GM12878 (cell line): ENCODE results near the gene IER5. TPM values are rescaled to one million over a fixed set of nuclear protein-coding genes. Genes with fewer than 3 reads are reported as not detected.

Experiments
- ASH2L ChIP-seq: fragments of 300-600, 200-600 bp; sonication (generic); IDR thresholded peaks from 2 replicates; pipeline ENCODE4 v1.6.1; 2017; ENCODE audit warnings: low read depth, mild to moderate bottlenecking, borderline replicate concordance
- CBFB ChIP-seq: IDR thresholded peaks from 2 replicates; pipeline ENCODE4 v1.6.1; 2016; ENCODE audit warnings: antibody characterized with exemption, low read depth
- CEBPZ ChIP-seq: fragments of 150-350 bp; IDR thresholded peaks from 2 replicates; pipeline ENCODE4 v1.6.1; 2016; ENCODE audit warnings: low read depth, low read length
- CHD1 ChIP-seq: IDR thresholded peaks from 2 replicates; pipeline ENCODE4 v1.6.1; 2012; ENCODE audit warnings: low read depth, low read length, improper control_type of control experiment
- CHD2 ChIP-seq: IDR thresholded peaks from 2 replicates; pipeline ENCODE4 v1.6.1; 2011; ENCODE audit warnings: low read depth, low read length, improper control_type of control experiment, borderline replicate concordance
- CREM ChIP-seq: IDR thresholded peaks from 2 replicates; pipeline ENCODE4 v1.6.1; 2014; ENCODE audit warnings: antibody characterized with exemption, low read depth
- IKZF1 ChIP-seq: fragments of 450-650 bp; conservative IDR thresholded peaks from 2 replicates; pipeline ENCODE4 v1.6.1; 2017; ENCODE audit warnings: antibody characterized with exemption, mild to moderate bottlenecking
- MXI1 ChIP-seq: fragments of 150-350 bp; IDR thresholded peaks from 2 replicates; pipeline ENCODE4 v1.6.1; 2011; ENCODE audit warnings: low read depth, mild to moderate bottlenecking, inconsistent platforms, low read length, improper control_type of control experiment
- POLR2AphosphoS2 ChIP-seq: IDR thresholded peaks from 2 replicates; pipeline ENCODE4 v1.6.1; 2011; ENCODE audit warnings: low read depth, mild to moderate bottlenecking, low read length, improper control_type of control experiment, moderate library complexity
- POU2F2 ChIP-seq: IDR thresholded peaks from 3 replicates; pipeline ENCODE4 v1.6.1; 2011; ENCODE audit warnings: low read depth, mild to moderate bottlenecking, low read length, borderline replicate concordance
- PRDM15 ChIP-seq: fragments of 450-650 bp; formaldehyde crosslinking; IDR thresholded peaks from 2 replicates; pipeline ENCODE4 v1.4.0; 2020; ENCODE audit warnings: mild to moderate bottlenecking, moderate library complexity
- RELA ChIP-seq: fragments of 450-650 bp; IDR thresholded peaks from 2 replicates; pipeline ENCODE4 v1.8.0; 2014; ENCODE audit warnings: borderline replicate concordance; ENCODE audit not compliant: partially characterized antibody
- ZSCAN29 ChIP-seq: fragments of 450-650 bp; IDR thresholded peaks from 2 replicates; pipeline ENCODE4 v1.6.1; 2017; ENCODE audit warnings: mild to moderate bottlenecking, moderate library complexity
- polyA plus RNA-seq, 11 experiments: library from polyadenylated mRNA; depleted of rRNA in 4 of 11; unstranded in 6 of 11; stranded (reverse) in 5 of 11; fragments of >200 nt; fragmentation: Nextera tagmentation in 4 of 11; fragmentation: Illumina TruSeq in 1 of 11; extraction: Ambion mirVana in 4 of 11; extraction: Trizol in 1 of 11; gene quantifications; 1 replicate in 1 of 11; 2 replicates in 10 of 11; pipeline versions ENCODE4 v1.2.1 to v1.2.3, GENCODE V29; 2011 to 2016; ENCODE audit warnings: inconsistent platforms in 2 of 11, missing spikeins in 2 of 11, low read depth in 1 of 11
- total RNA-seq, 4 experiments: library from RNA; depleted of rRNA in 3 of 4; stranded (reverse); fragments of >200 nt in 3 of 4; fragmentation: Illumina TruSeq in 1 of 4; extraction: Trizol in 1 of 4; gene quantifications; 2 replicates each; pipeline versions ENCODE4 v1.2.1 to v1.2.3, GENCODE V29; 2013 to 2021
- TF ChIP-seq, protein P1 (sequence below): fragments of 450-650 bp; IDR thresholded peaks from 2 replicates; pipeline ENCODE4 v1.6.1; 2017; ENCODE audit warnings: antibody characterized with exemption, mild to moderate bottlenecking, moderate library complexity
- TF ChIP-seq, protein P2 (sequence below): IDR thresholded peaks from 2 replicates; pipeline ENCODE4 v1.6.1; 2012; ENCODE audit warnings: low read depth, low read length, improper control_type of control experiment
- TF ChIP-seq, protein P3 (sequence below): IDR thresholded peaks from 2 replicates; pipeline ENCODE4 v1.6.1; 2011; ENCODE audit warnings: low read depth, low read length, improper control_type of control experiment, borderline replicate concordance

Gene IER5
- total and polyA plus RNA-seq, 10 of the 15 experiments (the other 5 are each of a cell fraction or from before 2014, with no cell fraction given), result 4.3 to 75.2 (median 30.5) TPM

DNA sequence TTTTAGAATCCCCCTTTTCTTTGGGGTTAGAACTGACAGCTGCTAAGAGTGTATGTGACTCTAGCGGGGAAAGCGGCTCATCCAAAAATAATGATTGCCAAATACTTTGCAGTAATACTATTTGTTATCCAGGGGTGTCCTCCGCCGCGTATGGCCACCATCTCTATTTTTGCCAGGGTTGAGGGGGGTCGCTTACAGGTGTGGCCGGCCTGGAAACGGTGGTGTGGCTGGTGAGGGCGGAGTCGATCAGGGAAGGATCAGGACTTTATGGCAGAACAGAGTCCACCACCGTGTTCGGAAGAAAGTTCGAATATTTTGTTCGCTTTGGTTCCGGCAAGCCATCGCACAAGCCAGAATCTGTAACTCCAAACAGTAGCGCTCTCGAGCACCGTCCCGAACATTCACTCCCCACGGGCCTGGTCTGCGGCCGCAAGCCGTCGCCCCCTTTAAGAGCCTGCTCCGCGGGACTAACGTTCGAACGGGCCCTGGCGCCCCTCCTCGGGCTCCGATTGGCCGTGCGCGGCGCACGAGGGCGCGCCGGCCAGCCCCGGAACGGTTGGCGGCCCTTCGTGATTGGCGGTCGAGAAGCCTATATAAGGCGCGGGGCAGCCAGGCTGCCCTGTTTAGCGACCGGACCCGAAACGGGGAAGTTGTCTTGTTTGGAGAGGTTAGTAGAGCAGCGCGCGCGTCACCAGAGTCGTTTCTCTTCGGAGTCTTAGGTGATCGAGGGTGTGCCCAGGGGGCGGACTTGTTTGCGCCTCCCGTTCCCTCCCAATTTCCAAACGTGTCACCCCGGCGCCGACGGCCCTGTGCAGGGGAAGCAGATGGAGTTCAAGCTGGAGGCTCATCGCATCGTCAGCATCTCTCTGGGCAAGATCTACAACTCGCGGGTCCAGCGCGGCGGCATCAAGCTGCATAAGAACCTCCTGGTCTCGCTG lies at the start of gene IER5 (continued):
- TF ChIP-seq, protein P1, sequence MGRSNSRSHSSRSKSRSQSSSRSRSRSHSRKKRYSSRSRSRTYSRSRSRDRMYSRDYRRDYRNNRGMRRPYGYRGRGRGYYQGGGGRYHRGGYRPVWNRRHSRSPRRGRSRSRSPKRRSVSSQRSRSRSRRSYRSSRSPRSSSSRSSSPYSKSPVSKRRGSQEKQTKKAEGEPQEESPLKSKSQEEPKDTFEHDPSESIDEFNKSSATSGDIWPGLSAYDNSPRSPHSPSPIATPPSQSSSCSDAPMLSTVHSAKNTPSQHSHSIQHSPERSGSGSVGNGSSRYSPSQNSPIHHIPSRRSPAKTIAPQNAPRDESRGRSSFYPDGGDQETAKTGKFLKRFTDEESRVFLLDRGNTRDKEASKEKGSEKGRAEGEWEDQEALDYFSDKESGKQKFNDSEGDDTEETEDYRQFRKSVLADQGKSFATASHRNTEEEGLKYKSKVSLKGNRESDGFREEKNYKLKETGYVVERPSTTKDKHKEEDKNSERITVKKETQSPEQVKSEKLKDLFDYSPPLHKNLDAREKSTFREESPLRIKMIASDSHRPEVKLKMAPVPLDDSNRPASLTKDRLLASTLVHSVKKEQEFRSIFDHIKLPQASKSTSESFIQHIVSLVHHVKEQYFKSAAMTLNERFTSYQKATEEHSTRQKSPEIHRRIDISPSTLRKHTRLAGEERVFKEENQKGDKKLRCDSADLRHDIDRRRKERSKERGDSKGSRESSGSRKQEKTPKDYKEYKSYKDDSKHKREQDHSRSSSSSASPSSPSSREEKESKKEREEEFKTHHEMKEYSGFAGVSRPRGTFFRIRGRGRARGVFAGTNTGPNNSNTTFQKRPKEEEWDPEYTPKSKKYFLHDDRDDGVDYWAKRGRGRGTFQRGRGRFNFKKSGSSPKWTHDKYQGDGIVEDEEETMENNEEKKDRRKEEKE, result no peak
- TF ChIP-seq RELA, result peak; percentile 69
- 0 out of 2 replicates have a peak, but pooled peaks have one; percentile 57 for TF ChIP-seq PRDM15 (CRISPR knock-in tag)
- TF ChIP-seq CREM, result peak; percentile 86
- TF ChIP-seq, protein P2, sequence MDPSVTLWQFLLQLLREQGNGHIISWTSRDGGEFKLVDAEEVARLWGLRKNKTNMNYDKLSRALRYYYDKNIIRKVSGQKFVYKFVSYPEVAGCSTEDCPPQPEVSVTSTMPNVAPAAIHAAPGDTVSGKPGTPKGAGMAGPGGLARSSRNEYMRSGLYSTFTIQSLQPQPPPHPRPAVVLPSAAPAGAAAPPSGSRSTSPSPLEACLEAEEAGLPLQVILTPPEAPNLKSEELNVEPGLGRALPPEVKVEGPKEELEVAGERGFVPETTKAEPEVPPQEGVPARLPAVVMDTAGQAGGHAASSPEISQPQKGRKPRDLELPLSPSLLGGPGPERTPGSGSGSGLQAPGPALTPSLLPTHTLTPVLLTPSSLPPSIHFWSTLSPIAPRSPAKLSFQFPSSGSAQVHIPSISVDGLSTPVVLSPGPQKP, result peak; percentile 50; the same call in 1 of the 2 replicates
- no peak for TF ChIP-seq CEBPZ
- no peak; the same call in 1 of the 2 replicates for TF ChIP-seq ZSCAN29
- peak; percentile 63 for TF ChIP-seq MXI1
- no peak for TF ChIP-seq ASH2L
- peak; percentile 98 for TF ChIP-seq CBFB
- peak; percentile 80 for TF ChIP-seq CHD2
- TF ChIP-seq, protein P3, sequence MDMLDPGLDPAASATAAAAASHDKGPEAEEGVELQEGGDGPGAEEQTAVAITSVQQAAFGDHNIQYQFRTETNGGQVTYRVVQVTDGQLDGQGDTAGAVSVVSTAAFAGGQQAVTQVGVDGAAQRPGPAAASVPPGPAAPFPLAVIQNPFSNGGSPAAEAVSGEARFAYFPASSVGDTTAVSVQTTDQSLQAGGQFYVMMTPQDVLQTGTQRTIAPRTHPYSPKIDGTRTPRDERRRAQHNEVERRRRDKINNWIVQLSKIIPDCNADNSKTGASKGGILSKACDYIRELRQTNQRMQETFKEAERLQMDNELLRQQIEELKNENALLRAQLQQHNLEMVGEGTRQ, result peak; percentile 76
- TF ChIP-seq CHD1, result peak; percentile 25; the same call in 1 of the 2 replicates
- TF ChIP-seq POLR2AphosphoS2, result peak; percentile 100
- 0 out of 2 replicates have a peak, but pooled peaks have one; percentile 50 for TF ChIP-seq IKZF1
- peak; percentile 100 for TF ChIP-seq POU2F2
